Renal cortex interstitium (tissue), 11 donors: ENCODE data around the gene CHTF18. TPM values are rescaled to one million over a fixed set of nuclear protein-coding genes. Genes with fewer than 3 reads are reported as not detected.

ENCODE experiments used
- DNase-seq, 11 donors: peaks; one replicate each; pipeline ENCODE4 v3.0.0-alpha.2; 2013; ENCODE audit warnings: low read depth in 9 of 11, low spot score in 4 of 11; ENCODE audit errors: extremely low read depth in 1 of 11
- polyA plus RNA-seq, 3 donors: library from polyadenylated mRNA; unstranded; fragments of 120-200 nt; gene quantifications; one replicate each; pipeline ENCODE4 v1.2.1, GENCODE V29; 2013; ENCODE audit not compliant: insufficient read length in 3 of 3

CHTF18 gene
- polyA plus RNA-seq, 3 donors, result 22.3 to 35.4 (median 32.3) TPM

- no peak for DNase-seq
Measured at GRCh38 chr16:785563-786535, 2.6 kb upstream of the CHTF18 start.

DNA sequence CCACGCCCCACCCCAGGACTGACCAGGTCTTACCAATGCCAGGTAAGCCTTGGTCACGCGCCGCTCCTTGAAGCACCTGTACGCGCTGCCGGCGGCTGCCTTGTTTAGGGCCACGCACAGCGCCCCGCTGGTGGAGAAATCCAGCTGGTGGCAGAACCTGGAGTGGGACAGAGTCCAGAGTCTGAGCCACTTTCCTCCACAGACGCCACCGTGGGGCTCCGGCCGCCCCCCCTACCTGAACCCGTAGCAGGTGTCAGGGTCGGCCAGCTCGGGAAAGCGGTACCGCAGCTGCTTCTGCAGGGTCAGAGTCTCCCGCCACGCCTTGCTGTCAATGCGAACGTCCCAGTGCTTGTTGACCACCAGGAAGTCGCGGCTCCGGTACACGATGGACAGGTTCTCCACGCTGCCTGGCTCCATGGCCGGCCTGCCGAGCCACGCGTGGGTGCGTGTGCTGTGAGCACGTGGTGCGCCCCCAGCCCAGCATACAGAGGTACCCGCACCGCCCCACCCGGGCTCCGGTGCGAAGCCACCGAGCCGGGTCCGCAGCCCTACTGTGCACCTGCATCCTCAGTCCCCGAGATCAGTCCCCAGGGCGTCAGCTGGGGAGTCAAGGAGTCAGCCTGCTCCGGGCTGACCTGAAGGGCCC lies 976 bp upstream of the CHTF18 start:
- DNase-seq, result no peak

- DNase-seq, result no peak
Measured at GRCh38 chr16:787978-788398, 432 bp upstream of the CHTF18 start, which contains the start of gene RPUSD1. Gene RPUSD1, minus strand, starts transcription at chr16:788381. Its CDS starts 644 bp downstream, at chr16:787737.

DNA sequence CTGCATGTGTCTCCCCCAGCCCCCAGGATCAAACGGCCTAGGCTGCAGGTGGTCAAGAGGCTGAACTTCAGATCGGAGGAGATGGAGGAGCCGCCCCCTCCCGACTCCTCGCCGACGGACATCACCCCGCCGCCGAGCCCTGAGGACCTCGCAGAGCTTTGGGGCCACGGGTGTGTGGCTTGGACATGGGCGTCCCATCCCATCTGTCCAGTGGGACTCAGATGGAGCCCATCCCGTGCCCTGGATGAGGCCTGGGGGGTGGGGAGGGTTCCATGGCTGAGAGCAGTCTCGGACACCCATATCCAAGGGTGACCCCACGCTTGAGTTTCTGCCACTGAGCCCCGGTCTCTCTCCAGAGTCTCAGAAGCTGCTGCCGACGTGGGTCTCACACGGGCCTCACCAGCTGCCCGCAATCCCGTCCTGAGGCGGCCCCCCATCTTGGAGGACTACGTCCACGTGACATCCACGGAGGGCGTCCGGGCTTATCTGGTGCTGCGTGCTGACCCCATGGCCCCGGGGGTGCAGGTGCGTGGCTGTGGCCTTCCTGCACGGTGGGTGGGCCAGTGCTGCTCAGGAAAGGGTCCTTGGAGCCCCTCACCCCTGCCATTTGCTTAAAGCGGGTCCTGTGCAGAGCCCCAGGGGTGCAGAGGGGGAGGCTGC lies 901 bp downstream of the CHTF18 start:
- DNase-seq, result no peak

DNA sequence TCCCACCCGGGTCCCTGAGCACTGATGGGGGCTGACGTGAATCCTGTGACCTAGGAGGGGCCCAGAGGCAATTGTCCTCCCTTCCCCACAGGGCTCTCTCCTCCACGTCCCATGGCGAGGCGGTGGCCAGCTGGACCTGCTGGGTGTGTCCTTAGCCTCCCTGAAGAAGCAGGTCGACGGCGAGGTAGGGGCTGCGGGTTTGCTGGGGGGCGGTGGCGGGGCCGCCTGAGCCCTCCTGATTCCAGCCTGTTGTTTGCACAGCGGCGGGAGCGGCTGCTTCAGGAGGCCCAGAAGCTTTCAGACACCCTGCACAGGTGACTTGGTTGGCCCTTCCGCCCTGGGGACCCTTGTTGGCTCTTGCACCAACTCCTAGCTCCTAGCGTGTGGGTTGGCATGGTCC lies 1.7 kb downstream of the CHTF18 start:
- DNase-seq, result no peak

DNA sequence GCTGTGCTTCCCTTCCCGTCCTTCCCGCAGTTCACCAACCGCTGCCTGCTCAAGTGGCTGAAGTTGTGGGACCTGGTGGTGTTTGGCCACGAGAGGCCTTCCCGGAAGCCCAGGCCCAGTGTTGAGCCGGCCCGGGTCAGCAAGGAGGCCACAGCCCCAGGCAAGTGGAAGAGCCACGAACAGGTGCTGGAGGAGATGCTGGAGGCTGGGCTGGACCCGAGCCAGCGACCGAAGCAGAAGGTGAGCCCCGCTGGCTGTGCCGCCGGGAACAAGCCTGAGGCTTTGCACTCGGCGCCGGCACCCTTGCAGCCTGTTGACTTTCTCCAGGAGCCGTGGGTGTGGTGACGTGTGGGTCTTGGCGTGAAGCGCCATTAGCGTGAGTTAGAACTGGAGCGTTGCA lies 2.7 kb downstream of the CHTF18 start:
- DNase-seq, result no peak

- no peak for DNase-seq
Measured at GRCh38 chr16:792221-792995, 4.0 kb downstream of the CHTF18 start.

DNA sequence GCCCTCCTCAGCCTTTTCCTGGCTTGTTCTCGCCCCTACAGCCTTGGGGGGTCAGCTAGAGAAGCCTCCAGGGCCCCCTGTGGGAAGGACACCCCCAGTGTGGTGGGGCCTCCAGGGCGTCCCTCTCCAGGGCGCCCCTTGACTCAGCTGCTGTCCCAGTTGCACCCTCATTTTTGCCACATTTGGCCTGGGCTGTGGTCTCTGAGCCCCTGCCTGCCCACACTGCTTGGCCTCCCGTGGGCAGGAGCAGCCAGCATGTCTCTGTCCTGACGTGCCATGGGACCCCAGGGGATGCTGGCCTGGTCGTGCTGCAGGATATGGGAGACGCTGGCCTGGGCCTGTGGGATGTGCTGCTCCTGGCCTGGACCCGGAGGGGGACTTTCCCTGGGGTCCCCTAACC lies 5.0 kb downstream of the CHTF18 start:
- no peak for DNase-seq

- no peak for DNase-seq
Measured at GRCh38 chr16:794091-794822, 5.8 kb downstream of the CHTF18 start.

DNA sequence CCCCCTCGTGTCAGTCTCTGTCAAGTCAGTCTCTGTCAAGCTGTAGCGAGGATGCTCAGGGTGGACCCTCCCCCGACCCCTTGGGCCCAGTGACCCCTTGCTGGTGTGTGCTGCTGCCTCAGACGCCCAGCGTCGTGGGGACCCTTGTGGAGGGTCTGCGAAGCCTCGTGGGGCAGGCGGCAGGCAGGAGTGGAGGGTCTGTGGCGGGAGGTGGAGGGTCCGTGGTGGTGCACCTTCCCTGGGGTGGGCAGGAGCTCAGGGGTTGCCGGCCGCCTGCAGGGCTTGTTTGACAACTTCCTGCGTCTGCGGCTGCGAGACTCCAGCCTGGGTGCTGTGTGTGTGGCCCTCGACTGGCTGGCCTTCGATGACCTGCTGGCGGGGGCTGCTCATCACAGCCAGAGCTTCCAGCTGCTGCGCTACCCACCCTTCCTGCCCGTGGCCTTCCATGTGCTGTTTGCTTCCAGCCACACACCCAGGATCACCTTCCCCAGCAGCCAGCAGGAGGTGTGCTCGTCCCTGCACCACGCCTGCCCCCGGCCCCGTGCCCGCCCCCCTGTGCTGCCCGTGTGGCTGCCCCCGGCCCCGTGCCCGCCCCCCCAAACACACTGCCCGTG lies 6.5 kb downstream of the CHTF18 start:
- DNase-seq, result no peak

GRCh38 chr16:795580-796229 lies 7.3 kb downstream of the CHTF18 start:
- DNase-seq, result no peak

- no peak for DNase-seq
Measured at GRCh38 chr16:796296-797119, 8.1 kb downstream of the CHTF18 start.

DNA sequence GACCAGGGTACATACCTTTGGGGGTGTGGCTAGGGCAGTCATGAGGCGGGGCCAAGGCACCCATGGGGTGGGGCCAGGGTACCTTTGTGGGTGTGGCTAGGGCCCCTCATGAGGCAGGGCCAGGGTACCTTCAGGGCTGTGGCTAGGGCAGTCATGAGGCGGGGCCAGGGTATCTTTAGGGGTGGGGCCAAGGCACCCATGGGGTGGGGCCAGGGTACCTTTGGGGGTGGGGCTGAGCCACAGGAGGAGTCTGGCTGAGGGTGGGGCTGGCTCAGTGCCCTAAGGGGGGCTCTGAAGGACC lies 8.7 kb downstream of the CHTF18 start:
- no peak for DNase-seq

DNA sequence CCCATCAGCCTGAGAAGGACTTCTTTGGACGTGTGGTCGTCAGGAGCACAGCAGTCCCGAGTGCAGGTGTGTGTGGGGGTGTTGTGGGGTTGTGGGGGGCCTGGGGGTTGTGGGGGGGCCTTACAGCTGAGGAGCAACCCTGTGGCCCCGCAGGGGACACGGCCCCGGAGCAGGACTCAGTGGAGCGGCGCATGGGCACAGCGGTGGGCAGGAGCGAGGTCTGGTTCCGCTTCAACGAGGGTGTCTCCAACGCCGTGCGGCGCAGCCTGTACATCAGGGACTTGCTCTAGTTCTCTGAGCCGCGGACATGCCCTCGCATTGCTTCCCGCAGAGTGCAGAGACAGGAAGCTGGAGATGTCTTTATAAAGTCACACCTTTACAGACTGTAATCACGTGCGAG lies 9.3 kb downstream of the CHTF18 start:
- DNase-seq, result no peak

DNA sequence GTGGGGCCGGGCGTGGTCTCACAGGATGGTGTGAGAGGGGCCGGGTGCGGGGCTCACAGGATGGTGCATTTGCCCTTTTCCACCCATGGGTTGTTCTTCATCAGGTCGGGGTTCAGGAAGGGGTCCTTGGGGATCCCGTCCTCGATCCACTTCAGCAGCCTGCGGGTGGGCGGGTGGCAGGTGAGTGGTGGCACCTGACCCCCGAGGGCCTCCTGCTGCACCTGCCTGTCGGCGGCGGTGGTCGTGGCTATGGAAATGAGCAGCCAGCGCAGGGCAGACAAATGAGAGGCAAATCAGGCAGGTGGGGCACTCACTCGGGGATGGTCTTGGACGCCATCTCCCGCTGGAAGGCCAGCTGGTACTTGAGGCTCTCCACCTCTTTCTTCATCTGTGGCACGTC lies 10.2 kb downstream of the CHTF18 start:
- DNase-seq, result no peak

- no peak for DNase-seq
Measured at GRCh38 chr16:799111-799947, 10.9 kb downstream of the CHTF18 start.
